Caco-2 (cell line): ENCODE data around the gene MGAM2. TPM values are rescaled to one million over a fixed set of nuclear protein-coding genes. Genes with fewer than 3 reads are reported as not detected.

Source experiments
- Bru-seq: library from RNA; stranded (reverse); fragments of 400-500 nt; gene quantifications from one replicate; lab custom pipeline; 2021; lab: Mats Ljungman, UMichigan
- BruChase-seq, 2 experiments: library from RNA; stranded (reverse); fragments of 400-500 nt; gene quantifications; one replicate each; lab custom pipeline; 2021; lab: Mats Ljungman, UMichigan
- BruUV-seq: library from RNA; stranded (reverse); fragments of 400-500 nt; replicated peaks from 2 replicates; lab custom pipeline; 2021; lab: Mats Ljungman, UMichigan
- CTCF ChIA-PET: fragments of 300-600 bp; sonication (Branson Sonifier 250); formaldehyde crosslinking; loops from one replicate; lab custom pipeline; 2022; ENCODE audit warnings: antibody characterized with exemption; lab: Charles Lee
- POLR2A ChIA-PET: fragments of 300-600 bp; sonication (Branson Sonifier 250); formaldehyde crosslinking; loops from one replicate; lab custom pipeline; 2022; ENCODE audit warnings: antibody characterized with exemption; lab: Charles Lee
- DNase-seq, 2 experiments: peaks; one replicate each; pipeline versions ENCODE4 v3.0.0 to v3.0.0-alpha.2; 2020 to 2022
- H3K27me3 ChIP-seq: replicated peaks from 2 replicates; pipeline ENCODE4 v1.6.0; 2011; ENCODE audit warnings: low read length; ENCODE audit not compliant: control insufficient read depth, insufficient read depth
- H3K36me3 ChIP-seq: 2 replicates; pipeline ENCODE4 v1.5.1; 2011; ENCODE audit warnings: low read length; ENCODE audit not compliant: control insufficient read depth, insufficient read depth
- H3K4me1 ChIP-seq: fragments of 250-450 bp; sonication (Bioruptor Pico); 2 replicates; pipeline ENCODE4 v1.5.1; 2020; ENCODE audit warnings: mild to moderate bottlenecking
- H3K4me3 ChIP-seq: 2 replicates; pipeline ENCODE4 v1.5.1; 2011; ENCODE audit warnings: low read depth, mild to moderate bottlenecking, control low read depth, low read length
- H3K9me3 ChIP-seq: fragments of 250-450 bp; sonication (Bioruptor Pico); 2 replicates; pipeline ENCODE4 v1.5.1; 2020; ENCODE audit warnings: mild to moderate bottlenecking, moderate library complexity
- H3K27ac Mint-ChIP-seq: one replicate; pipeline ENCODE4 v1.8.0; 2022; ENCODE audit warnings: mixed read lengths; ENCODE audit not compliant: unreplicated experiment
- H3K27me3 Mint-ChIP-seq: one replicate; pipeline ENCODE4 v1.8.0; 2022; ENCODE audit warnings: mixed read lengths; ENCODE audit not compliant: insufficient read depth, unreplicated experiment
- H3K36me3 Mint-ChIP-seq: one replicate; pipeline ENCODE4 v1.8.0; 2022; ENCODE audit warnings: mild to moderate bottlenecking, mixed read lengths; ENCODE audit not compliant: insufficient read depth, unreplicated experiment
- H3K4me1 Mint-ChIP-seq: one replicate; pipeline ENCODE4 v1.8.0; 2022; ENCODE audit warnings: low read depth, mixed read lengths; ENCODE audit not compliant: unreplicated experiment
- H3K4me3 Mint-ChIP-seq: one replicate; pipeline ENCODE4 v1.8.0; 2022; ENCODE audit warnings: mild to moderate bottlenecking, moderate library complexity, mixed read lengths; ENCODE audit not compliant: unreplicated experiment
- H3K9me3 Mint-ChIP-seq: one replicate; pipeline ENCODE4 v1.8.0; 2022; ENCODE audit warnings: mixed read lengths; ENCODE audit not compliant: unreplicated experiment
- intact Hi-C: fragments of 100-400 bp; cut with micrococcal nuclease; formaldehyde crosslinking; loops from one replicate; pipeline ENCODE4 v1.10.0; 2022; ENCODE audit not compliant: unreplicated experiment
- long read RNA-seq: library from polyadenylated mRNA; stranded (forward); transcript quantifications from one replicate; pipeline ENCODE4 v2.0.0, GENCODE V29; 2022
- total RNA-seq: library from RNA; stranded (reverse); gene quantifications from 2 replicates; pipeline ENCODE4 v1.2.3, GENCODE V29; 2022
- TF ChIP-seq, protein P1 (sequence below), 2 experiments: fragments of 200-600 bp in 1 of 2; IDR thresholded peaks; 1 replicate in 1 of 2; 2 replicates in 1 of 2; pipeline versions ENCODE4 v1.5.1 to v1.8.0; 2011 to 2022; ENCODE audit warnings: antibody characterized with exemption in 1 of 2, control low read depth in 1 of 2, inconsistent platforms in 1 of 2, low read depth in 1 of 2, low read length in 1 of 2, mild to moderate bottlenecking in 1 of 2, moderate library complexity in 1 of 2; ENCODE audit not compliant: insufficient read depth in 1 of 2, severe bottlenecking in 1 of 2, unreplicated experiment in 1 of 2

MGAM2 gene
- total RNA-seq (0.70 and 0.93 TPM in 2 replicates), Bru-seq, nascent RNA (percentile 30 among the genes with signal in this experiment), BruChase-seq, experiment 1, labeled RNA remaining after a 2-hour chase (percentile 30 among the genes with signal in this experiment), BruChase-seq, experiment 2, labeled RNA remaining after a 6-hour chase (percentile 32 among the genes with signal in this experiment)
- long read RNA-seq = 0 reads

DNA sequence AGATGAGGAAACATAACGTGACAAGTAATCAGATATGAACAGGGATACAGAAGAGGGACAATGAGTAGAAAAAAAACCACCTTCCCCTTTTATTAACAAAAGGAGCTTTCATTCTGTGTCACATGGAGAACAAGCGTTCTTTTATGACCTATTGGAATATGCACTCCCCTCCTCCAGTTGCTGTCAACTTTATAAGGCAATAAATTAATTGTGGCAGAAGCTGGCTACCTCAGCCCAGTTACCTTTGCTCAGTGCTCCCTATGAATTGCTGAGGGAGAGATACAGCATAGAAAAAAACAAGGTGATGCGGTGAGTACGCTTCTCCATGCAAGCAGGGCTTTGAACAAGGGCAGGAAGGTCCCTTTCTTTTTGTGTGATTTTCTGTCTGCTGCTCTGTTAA is at the start of gene MGAM2:
TSS of gene MGAM2 (plus strand) at position 220 of the 400 bp plus-strand sequence. CDS start 5,156 bp downstream, outside the sequence.
- Mint-ChIP-seq H3K4me3 (no peak within 1 kb of the TSS), H3K36me3 (peaks cover 6% of the 10 kb centered on the region), H3K27me3 (no peaks in the 10 kb centered on the region), H3K27ac (no peak within 1 kb of the TSS), H3K9me3 (no peaks in the 10 kb centered on the region), H3K4me1 (peaks cover 17% of the 10 kb centered on the region)
- intact Hi-C loops = no loop called here
- BruUV-seq = no TSS peak
- CTCF ChIA-PET = no interaction called here
- no peak for DNase-seq
- Histone ChIP-seq H3K9me3 (no peaks in the 10 kb centered on the region), H3K4me1 (peaks cover 5% of the 10 kb centered on the region), H3K27me3 (no peaks in the 10 kb centered on the region), H3K4me3 (no peak within 1 kb of the TSS), H3K36me3 (no peaks in the 10 kb centered on the region)
- TF ChIP-seq, protein P1, sequence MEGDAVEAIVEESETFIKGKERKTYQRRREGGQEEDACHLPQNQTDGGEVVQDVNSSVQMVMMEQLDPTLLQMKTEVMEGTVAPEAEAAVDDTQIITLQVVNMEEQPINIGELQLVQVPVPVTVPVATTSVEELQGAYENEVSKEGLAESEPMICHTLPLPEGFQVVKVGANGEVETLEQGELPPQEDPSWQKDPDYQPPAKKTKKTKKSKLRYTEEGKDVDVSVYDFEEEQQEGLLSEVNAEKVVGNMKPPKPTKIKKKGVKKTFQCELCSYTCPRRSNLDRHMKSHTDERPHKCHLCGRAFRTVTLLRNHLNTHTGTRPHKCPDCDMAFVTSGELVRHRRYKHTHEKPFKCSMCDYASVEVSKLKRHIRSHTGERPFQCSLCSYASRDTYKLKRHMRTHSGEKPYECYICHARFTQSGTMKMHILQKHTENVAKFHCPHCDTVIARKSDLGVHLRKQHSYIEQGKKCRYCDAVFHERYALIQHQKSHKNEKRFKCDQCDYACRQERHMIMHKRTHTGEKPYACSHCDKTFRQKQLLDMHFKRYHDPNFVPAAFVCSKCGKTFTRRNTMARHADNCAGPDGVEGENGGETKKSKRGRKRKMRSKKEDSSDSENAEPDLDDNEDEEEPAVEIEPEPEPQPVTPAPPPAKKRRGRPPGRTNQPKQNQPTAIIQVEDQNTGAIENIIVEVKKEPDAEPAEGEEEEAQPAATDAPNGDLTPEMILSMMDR (IDR thresholded peaks at IDR 0.05; ENCODE audit: insufficient read depth in 1 of 2, low read depth in 1 of 2, low read length in 1 of 2, severe bottlenecking in 1 of 2, unreplicated experiment in 1 of 2) = no peak
- POLR2A ChIA-PET = no interaction called here

- Mint-ChIP-seq H3K36me3 (peaks cover 4% of the 10 kb centered on the region), H3K4me1 (peaks cover 19% of the 10 kb centered on the region), H3K4me3 (peak overlapping the region; percentile 30), H3K27me3 (no peaks in the 10 kb centered on the region), H3K9me3 (no peaks in the 10 kb centered on the region), H3K27ac (peak overlapping the region; percentile 75)
- H3K27me3 ChIP-seq = no peaks in the 10 kb centered on the region
- intact Hi-C loops = loop anchor here (1.0 to 2.0 kb wide), 3 partner anchors 10 to 41 kb away; no protein-coding TSS in a partner anchor
- no peaks in the 10 kb centered on the region for H3K9me3 ChIP-seq
- TF ChIP-seq, protein P1 (IDR thresholded peaks at IDR 0.05; ENCODE audit: insufficient read depth in 1 of 2, low read depth in 1 of 2, low read length in 1 of 2, severe bottlenecking in 1 of 2, unreplicated experiment in 1 of 2) = peak in 1 of 2 experiments; percentile 8
- H3K4me1 ChIP-seq = peaks cover 27% of the 10 kb centered on the region
- ChIA-PET POLR2A (interaction anchor here (0.7 kb wide), 1 partner anchor 32 kb away, joined by 3 read pairs; no protein-coding TSS in a partner anchor), CTCF (interaction anchor here (0.8 to 1.0 kb wide), 2 partner anchors 41 to 260 kb away, joined by 3 to 4 read pairs; no protein-coding TSS in a partner anchor)
- peak; percentile 54 to 66 for DNase-seq
- no peak overlapping the region for H3K4me3 ChIP-seq
- H3K36me3 ChIP-seq = no peaks in the 10 kb centered on the region
- no TSS peak for BruUV-seq
Measured at GRCh38 chr7:142063551-142064442, 47.7 kb upstream of the MGAM2 start.

DNA sequence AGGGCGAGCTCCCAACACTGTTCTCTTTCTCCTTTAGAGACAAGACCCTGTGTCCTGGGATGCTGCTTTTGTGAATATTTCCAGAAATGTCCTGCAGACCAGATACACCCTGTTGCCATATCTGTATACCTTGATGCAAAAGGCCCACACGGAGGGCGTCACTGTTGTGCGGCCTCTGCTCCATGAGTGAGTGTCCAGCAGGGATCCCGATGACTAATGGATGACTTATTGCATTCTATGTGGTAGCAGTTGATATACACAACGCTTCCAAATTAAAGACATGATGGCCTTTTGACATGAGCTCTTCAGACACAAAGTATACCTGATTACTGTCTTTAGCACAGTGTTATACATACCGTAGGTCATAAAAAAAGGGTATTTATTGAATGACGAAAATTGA is 45.0 kb upstream of the MGAM2 start:
- H3K4me1 ChIP-seq = peaks cover 27% of the 10 kb centered on the region
- no peaks in the 10 kb centered on the region for H3K9me3 ChIP-seq
- intact Hi-C loops = no loop called here
- no peak overlapping the region for H3K4me3 Mint-ChIP-seq
- POLR2A ChIA-PET = no interaction called here
- H3K27me3 ChIP-seq = no peaks in the 10 kb centered on the region
- H3K36me3 Mint-ChIP-seq = peaks cover 4% of the 10 kb centered on the region
- TF ChIP-seq, protein P1 (IDR thresholded peaks at IDR 0.05; ENCODE audit: insufficient read depth in 1 of 2, low read depth in 1 of 2, low read length in 1 of 2, severe bottlenecking in 1 of 2, unreplicated experiment in 1 of 2) = no peak
- no peak overlapping the region for H3K27ac Mint-ChIP-seq
- no peaks in the 10 kb centered on the region for H3K36me3 ChIP-seq
- H3K27me3 Mint-ChIP-seq = no peaks in the 10 kb centered on the region
- BruUV-seq = no TSS peak
- CTCF ChIA-PET = no interaction called here
- H3K9me3 Mint-ChIP-seq = no peaks in the 10 kb centered on the region
- H3K4me1 Mint-ChIP-seq = peaks cover 15% of the 10 kb centered on the region
- H3K4me3 ChIP-seq = no peak overlapping the region
- DNase-seq = no peak
